GM03348 (cell line): ENCODE results near the gene MYBL2.
"Not testable (repeated sequence)": the region's sequence is repeated elsewhere in the genome, so short reads cannot be mapped to it uniquely, and the experiment has no call there.

Source experiments
- DNase-seq: peaks from one replicate; pipeline ENCODE4 v3.0.0; 2012; ENCODE audit warnings: low spot score

Gene MYBL2

GRCh38 chr20:43666376-43667328 is at the start of gene MYBL2:
Gene MYBL2, plus strand, starts transcription at chr20:43667114. Its CDS starts 170 bp downstream, at chr20:43667284.
- DNase-seq = peak; percentile 92

DNA sequence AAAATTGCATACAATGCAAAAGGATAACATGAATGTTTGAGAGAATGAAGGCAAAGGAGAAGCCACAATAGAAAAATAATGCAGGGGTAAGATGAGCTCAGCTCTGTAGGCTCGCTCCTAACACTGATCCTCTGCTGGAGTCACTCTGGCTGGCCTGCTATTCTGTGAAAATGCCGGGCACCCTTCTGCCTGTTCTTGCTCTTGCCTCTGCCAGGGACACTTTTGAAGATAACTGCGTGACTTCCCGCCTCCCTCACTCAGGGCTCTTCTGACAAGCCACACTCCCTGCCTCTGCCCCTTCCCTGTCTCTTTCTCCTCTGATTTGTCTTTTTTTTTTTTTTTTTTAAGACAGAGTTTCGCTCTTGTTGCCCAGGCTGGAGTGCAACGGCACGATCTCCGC is 35.3 kb upstream of the MYBL2 start:
- no peak for DNase-seq

DNA sequence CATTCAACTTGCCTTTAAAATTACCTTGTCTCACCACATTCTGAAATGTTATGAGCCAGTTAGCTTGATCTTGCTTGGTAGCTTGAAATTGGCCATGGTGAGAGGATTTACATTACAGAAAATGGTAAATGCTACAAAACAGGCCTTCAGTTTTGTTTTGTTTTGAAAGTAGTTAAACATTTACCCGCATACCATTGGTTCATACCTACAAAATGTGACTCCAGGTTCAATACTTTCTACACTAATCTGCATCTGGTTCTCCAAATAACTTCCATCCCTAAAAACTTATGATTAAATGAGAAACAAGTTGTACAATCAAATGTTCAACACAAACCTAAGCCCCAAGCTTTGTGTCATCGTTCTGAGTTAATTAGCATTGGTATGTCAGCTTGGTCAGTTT is 30.5 kb upstream of the MYBL2 start:
- DNase-seq = no peak

GRCh38 chr20:43642548-43642947 is 24.4 kb upstream of the MYBL2 start:
- no peak for DNase-seq

DNA sequence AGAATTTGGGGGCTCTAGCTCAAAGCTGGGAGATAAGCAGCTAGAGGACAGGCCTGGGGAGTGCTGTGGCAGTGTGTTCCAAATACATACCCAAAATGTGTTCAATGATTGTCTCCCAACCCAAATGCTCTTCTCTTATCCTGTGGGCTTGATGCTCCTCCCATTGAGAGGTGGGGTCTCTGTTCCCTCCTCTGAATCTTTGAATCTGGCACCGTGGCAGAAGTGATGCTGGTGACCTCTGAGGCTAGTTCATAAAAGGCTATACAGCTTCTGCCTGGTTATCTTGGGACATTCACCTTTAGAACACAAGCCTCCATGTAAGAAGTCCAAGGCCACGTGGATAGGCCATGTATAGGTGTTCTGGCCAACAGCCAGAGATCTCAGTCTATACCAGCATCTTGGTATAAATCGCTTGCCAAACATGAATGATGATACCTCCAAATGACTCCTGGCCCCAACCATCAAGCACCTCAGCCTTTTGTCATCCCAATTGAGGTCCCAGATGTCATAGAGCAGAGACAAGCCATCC is 15.9 kb upstream of the MYBL2 start:
- DNase-seq = no peak

- DNase-seq = not testable (repeated sequence)
Measured at GRCh38 chr20:43651650-43652184, 15.2 kb upstream of the MYBL2 start.

DNA sequence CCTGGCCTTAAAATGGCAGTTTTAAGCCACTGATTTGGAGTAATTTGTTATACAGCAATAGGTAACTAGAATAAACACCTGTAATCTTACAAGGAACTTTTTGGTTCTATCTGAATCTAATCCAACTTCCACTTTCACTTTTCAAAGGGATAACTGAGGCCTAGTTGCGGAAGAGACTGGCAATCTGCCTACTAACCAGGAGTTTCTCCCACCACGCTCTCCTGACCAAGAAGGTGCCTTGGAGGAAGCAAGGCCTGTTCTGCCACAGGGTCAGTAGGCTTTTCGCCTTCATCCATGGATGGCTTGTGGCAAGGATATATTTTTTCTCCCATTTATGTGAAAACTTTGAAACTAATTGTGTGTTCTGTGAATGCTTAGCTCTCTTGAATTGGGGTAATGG is 12.9 kb upstream of the MYBL2 start:
- no peak for DNase-seq

- DNase-seq = not testable (repeated sequence)
Measured at GRCh38 chr20:43655176-43655575, 11.7 kb upstream of the MYBL2 start.

GRCh38 chr20:43655937-43656336 is 11.0 kb upstream of the MYBL2 start:
- DNase-seq = no peak

- DNase-seq = no peak
Measured at GRCh38 chr20:43658069-43658722, 8.7 kb upstream of the MYBL2 start.

- DNase-seq = no peak
Measured at GRCh38 chr20:43658723-43659419, 8.0 kb upstream of the MYBL2 start.

DNA sequence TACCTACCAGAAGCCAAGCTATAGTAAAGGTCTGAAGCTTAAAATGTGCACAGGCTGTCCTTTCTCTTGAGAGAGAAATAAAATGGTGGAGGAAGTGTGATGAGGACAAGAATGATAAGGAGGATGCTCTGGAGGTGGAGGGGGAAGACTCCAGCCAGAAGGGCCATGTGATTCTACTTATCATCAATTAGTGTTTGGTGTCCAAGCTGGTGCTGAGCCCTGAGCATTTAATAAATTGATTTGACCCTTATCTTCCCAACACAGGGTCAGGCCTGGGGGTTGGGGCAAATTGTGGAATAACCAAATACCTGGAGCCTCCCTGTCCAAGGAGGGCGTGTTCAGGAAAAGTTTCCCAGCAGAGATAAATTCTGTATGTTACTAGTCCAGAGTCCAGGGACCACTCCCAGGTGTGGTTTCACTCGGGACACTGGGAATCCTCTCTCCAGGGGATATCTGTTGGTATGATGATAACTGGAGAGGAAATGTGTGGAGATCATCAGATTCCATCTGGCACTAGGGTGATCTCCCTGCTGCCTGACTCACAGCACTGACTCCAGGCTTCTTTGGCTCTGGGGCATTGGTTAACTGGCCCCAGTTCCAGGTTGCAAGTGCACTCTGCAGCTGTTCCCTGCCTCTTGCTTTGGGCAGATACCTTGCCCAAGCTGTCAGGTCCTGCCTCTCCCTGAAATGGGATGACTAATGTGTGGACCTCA is 3.8 kb upstream of the MYBL2 start:
- peak; percentile 31 for DNase-seq

- DNase-seq = no peak
Measured at GRCh38 chr20:43665466-43666176, 1.3 kb upstream of the MYBL2 start.

DNA sequence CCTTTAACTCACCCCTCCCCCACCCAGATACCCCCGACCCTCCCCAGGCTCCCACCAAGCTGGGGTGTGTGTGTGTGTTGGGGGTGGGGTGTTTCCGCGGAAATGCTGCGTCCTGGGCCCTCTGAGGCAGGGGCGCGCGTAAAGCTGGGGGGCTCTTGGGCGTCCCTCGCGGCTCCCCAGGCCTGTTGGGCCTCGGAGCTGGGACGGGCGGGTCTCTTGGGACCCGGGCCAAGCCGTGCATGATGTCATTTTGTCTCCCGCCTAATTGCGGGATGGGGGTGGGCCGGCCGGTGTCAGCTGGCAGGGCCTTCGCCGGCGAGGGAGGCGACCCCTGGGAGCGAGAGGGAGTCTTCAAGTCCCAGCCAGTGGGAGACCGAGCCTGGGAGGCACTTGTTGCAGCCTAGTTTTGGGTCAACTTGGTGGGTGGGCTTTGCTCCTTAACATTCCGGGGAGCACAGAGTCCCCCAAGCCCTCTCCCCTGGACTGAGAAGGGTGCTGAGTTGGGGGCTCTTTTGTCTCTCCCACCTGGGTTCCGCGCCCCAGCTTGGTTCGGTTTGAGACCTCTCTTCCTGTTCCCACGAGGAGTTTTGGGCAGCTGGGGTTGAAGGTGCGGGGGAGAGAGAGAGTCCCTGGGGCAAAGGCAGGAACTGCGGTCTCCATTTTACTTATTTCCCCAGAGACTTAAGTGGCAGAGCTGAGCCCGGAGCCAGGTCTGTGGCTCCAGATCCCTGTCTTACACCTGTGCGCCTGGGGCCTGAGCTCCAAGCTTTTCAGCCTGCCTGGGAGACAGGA is 623 bp downstream of the MYBL2 start:
- no peak for DNase-seq

DNA sequence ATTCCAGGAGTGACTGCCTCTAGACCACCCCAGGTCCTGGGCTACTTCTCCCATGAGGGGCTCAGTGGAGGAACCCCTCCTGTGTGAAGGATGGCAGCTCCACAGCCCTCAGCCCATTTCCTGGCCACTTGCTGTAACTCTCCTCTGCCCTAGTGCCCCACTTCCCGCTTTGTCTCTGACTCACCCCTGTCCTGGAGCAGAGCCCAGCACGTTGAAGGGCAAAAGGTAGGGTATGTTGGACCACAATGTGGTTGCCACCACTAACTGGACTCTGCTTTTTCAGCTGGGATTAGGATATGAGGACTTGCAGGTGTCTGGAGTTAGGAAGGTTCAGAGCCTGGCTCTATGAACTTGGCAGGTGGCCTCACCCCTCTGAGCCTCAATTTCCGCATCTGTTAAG is 2.4 kb downstream of the MYBL2 start:
- DNase-seq = no peak

- no peak for DNase-seq
Measured at GRCh38 chr20:43670423-43670822, 3.5 kb downstream of the MYBL2 start.

DNA sequence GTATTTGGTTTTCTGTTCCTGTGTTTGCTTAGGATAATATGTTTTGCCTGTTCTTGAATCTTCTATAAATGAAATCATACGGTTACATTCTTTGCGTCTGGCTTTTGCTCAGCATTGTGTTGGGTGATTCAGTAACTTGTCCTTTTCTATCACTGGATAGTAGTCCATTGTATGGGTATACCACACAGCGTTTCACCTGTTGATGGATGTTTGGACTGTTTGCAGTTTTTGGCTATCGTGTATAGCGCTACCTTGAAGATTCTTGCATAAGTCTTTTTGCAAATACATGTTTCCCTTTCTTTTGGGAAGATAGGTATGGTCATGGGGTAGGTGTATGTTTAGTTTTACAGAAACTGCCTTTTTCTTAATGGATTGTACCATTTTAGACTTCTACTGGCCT is 9.5 kb downstream of the MYBL2 start:
- no peak for DNase-seq

DNA sequence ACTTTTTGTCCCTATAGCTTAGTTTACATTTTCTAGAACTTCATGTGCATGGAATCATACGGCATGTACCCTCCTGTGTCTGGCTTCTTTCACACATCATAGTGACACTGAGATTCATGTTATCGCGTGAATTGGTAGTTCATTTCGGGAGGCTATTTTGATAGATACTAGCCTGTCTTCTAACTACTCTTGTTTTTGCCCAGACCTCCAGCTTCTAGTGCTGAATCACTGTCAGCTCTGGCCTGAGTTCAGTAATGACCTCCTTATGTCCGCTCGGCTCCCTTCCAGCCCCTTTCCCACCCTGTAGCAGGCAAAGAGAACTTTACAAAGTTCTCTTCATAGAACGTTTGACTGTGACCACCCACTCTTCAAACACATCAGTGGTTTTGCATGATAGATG is 14.1 kb downstream of the MYBL2 start:
- peak; percentile 42 for DNase-seq

- DNase-seq = no peak
Measured at GRCh38 chr20:43681468-43681942, 14.6 kb downstream of the MYBL2 start.

- DNase-seq = no peak
Measured at GRCh38 chr20:43681991-43682410, 15.1 kb downstream of the MYBL2 start.
